ENCODE measurements around the gene SMG6.

Gene SMG6

DNA sequence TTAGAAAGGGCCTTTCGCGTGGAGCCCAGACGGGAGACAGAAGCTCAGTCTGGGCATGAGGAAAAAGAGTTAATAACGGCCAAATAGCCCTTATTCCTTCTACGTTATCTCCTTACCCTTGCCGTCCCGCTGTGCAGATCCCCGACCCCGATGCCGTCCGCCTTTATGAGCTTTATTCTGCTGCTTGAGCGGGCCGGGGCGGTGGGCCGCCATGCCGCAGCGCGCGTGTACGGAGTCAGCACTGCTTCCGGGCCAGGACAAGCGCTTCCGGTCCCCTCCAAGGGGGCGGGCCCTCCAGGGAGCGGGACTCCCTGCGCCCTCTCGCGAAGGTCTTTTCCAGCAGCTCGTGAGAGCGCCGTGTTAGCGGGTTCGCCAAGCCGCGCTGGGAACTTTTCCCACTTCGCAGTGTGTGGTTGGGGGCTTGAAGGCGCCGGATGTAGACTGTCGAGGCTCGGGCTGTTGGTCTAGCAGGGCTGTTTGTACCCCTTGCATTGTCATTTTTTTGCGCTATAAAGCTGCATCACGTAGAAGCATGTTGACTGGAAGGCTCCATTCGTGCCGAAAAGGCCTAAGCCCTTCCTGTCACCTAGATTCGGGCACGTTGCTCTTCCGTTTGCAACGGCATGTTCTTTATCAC is 32.7 kb upstream of the SMG6 start, which contains the start of gene TSR1 (continued):
- TF ChIP-seq KLF1 (tag by site-specific recombination; IDR thresholded peaks at IDR 0.05) (0 out of 2 replicates have a peak, but pooled peaks have one; percentile 47), TRIM28 (IDR thresholded peaks at IDR 0.05; ENCODE audit: borderline replicate concordance, low read length) (peak; percentile 57; the same call in 1 of the 2 replicates), ZFP37 (tag by site-specific recombination; IDR thresholded peaks at IDR 0.05) (peak; percentile 50; the same call in 1 of the 2 replicates), ZXDB (tag by site-specific recombination; IDR thresholded peaks at IDR 0.05) (peak; percentile 76), ZNF341 (tag by site-specific recombination; IDR thresholded peaks at IDR 0.05; ENCODE audit: low read depth) (peak; percentile 67), ZNF776 (tag by site-specific recombination; IDR thresholded peaks at IDR 0.05; ENCODE audit: borderline replicate concordance) (no peak), ZNF121 (tag by site-specific recombination; IDR thresholded peaks at IDR 0.05) (no peak), HOXA7 (CRISPR knock-in tag; IDR thresholded peaks at IDR 0.05; ENCODE audit: borderline replicate concordance) (no peak), ZNF114 (tag by site-specific recombination; IDR thresholded peaks at IDR 0.05) (no peak), ZFP41 (tag by site-specific recombination; IDR thresholded peaks at IDR 0.05; ENCODE audit: borderline replicate concordance) (no peak), ZIC2 (tag by site-specific recombination; IDR thresholded peaks at IDR 0.05) (peak; percentile 47; the same call in 1 of the 2 replicates), ZNF837 (tag by site-specific recombination; IDR thresholded peaks at IDR 0.05) (no peak), ZFP3 (tag by site-specific recombination; IDR thresholded peaks at IDR 0.05; ENCODE audit: low read depth) (no peak), ZNF214 (tag by site-specific recombination; IDR thresholded peaks at IDR 0.05; ENCODE audit: borderline replicate concordance) (no peak), ZNF426 (tag by site-specific recombination; IDR thresholded peaks at IDR 0.05) (no peak), ZNF416 (tag by site-specific recombination; IDR thresholded peaks at IDR 0.05) (no peak), KLF9 (tag by site-specific recombination; IDR thresholded peaks at IDR 0.05; ENCODE audit: low read depth) (peak; percentile 88), ZNF791 (tag by site-specific recombination; IDR thresholded peaks at IDR 0.05) (no peak), ZNF157 (tag by site-specific recombination; IDR thresholded peaks at IDR 0.05) (no peak), REPIN1 (tag by site-specific recombination; IDR thresholded peaks at IDR 0.05; ENCODE audit: low read depth) (0 out of 2 replicates have a peak, but pooled peaks have one; percentile 9), ZNF843 (tag by site-specific recombination; IDR thresholded peaks at IDR 0.05) (peak; percentile 35; the same call in 1 of the 2 replicates), ZNF830 (tag by site-specific recombination; IDR thresholded peaks at IDR 0.05; ENCODE audit: low read depth) (no peak), ZNF302 (tag by site-specific recombination; IDR thresholded peaks at IDR 0.05; ENCODE audit: low read depth) (no peak), ZNF174 (tag by site-specific recombination; IDR thresholded peaks at IDR 0.05) (no peak), ZNF169 (tag by site-specific recombination; IDR thresholded peaks at IDR 0.05) (no peak), ZNF610 (tag by site-specific recombination; IDR thresholded peaks at IDR 0.05; ENCODE audit: borderline replicate concordance) (no peak; the same call in none of the 2 replicates), MYNN (tag by site-specific recombination; IDR thresholded peaks at IDR 0.05; ENCODE audit: borderline replicate concordance) (no peak), ZNF155 (tag by site-specific recombination; IDR thresholded peaks at IDR 0.05) (no peak)
- TF ChIP-seq, protein P1, sequence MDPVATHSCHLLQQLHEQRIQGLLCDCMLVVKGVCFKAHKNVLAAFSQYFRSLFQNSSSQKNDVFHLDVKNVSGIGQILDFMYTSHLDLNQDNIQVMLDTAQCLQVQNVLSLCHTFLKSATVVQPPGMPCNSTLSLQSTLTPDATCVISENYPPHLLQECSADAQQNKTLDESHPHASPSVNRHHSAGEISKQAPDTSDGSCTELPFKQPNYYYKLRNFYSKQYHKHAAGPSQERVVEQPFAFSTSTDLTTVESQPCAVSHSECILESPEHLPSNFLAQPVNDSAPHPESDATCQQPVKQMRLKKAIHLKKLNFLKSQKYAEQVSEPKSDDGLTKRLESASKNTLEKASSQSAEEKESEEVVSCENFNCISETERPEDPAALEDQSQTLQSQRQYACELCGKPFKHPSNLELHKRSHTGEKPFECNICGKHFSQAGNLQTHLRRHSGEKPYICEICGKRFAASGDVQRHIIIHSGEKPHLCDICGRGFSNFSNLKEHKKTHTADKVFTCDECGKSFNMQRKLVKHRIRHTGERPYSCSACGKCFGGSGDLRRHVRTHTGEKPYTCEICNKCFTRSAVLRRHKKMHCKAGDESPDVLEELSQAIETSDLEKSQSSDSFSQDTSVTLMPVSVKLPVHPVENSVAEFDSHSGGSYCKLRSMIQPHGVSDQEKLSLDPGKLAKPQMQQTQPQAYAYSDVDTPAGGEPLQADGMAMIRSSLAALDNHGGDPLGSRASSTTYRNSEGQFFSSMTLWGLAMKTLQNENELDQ (tag by site-specific recombination; IDR thresholded peaks at IDR 0.05; ENCODE audit: low read depth), result no peak
- TF ChIP-seq, protein P2, sequence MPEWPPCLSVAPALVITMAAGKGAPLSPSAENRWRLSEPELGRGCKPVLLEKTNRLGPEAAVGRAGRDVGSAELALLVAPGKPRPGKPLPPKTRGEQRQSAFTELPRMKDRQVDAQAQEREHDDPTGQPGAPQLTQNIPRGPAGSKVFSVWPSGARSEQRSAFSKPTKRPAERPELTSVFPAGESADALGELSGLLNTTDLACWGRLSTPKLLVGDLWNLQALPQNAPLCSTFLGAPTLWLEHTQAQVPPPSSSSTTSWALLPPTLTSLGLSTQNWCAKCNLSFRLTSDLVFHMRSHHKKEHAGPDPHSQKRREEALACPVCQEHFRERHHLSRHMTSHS (tag by site-specific recombination; IDR thresholded peaks at IDR 0.05), result no peak
- TF ChIP-seq, protein P3, sequence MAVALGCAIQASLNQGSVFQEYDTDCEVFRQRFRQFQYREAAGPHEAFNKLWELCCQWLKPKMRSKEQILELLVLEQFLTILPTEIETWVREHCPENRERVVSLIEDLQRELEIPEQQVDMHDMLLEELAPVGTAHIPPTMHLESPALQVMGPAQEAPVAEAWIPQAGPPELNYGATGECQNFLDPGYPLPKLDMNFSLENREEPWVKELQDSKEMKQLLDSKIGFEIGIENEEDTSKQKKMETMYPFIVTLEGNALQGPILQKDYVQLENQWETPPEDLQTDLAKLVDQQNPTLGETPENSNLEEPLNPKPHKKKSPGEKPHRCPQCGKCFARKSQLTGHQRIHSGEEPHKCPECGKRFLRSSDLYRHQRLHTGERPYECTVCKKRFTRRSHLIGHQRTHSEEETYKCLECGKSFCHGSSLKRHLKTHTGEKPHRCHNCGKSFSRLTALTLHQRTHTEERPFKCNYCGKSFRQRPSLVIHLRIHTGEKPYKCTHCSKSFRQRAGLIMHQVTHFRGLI (tag by site-specific recombination; IDR thresholded peaks at IDR 0.05), result no peak
- TF ChIP-seq, protein P4, sequence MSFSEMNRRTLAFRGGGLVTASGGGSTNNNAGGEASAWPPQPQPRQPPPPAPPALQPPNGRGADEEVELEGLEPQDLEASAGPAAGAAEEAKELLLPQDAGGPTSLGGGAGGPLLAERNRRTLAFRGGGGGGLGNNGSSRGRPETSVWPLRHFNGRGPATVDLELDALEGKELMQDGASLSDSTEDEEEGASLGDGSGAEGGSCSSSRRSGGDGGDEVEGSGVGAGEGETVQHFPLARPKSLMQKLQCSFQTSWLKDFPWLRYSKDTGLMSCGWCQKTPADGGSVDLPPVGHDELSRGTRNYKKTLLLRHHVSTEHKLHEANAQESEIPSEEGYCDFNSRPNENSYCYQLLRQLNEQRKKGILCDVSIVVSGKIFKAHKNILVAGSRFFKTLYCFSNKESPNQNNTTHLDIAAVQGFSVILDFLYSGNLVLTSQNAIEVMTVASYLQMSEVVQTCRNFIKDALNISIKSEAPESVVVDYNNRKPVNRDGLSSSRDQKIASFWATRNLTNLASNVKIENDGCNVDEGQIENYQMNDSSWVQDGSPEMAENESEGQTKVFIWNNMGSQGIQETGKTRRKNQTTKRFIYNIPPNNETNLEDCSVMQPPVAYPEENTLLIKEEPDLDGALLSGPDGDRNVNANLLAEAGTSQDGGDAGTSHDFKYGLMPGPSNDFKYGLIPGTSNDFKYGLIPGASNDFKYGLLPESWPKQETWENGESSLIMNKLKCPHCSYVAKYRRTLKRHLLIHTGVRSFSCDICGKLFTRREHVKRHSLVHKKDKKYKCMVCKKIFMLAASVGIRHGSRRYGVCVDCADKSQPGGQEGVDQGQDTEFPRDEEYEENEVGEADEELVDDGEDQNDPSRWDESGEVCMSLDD (tag by site-specific recombination; IDR thresholded peaks at IDR 0.05), result no peak
- TF ChIP-seq, protein P5, sequence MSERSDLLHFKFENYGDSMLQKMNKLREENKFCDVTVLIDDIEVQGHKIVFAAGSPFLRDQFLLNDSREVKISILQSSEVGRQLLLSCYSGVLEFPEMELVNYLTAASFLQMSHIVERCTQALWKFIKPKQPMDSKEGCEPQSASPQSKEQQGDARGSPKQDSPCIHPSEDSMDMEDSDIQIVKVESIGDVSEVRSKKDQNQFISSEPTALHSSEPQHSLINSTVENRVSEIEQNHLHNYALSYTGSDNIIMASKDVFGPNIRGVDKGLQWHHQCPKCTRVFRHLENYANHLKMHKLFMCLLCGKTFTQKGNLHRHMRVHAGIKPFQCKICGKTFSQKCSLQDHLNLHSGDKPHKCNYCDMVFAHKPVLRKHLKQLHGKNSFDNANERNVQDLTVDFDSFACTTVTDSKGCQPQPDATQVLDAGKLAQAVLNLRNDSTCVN (tag by site-specific recombination; optimal IDR thresholded peaks at IDR 0.05), result peak; percentile 58
